Measurements from ENCODE around the gene HGFAC.

Gene HGFAC

GRCh38 chr4:3492741-3493719, 51.3 kb downstream of the HGFAC start:
- DNase-seq = no peak

GRCh38 chr4:3493720-3494461, 52.1 kb downstream of the HGFAC start:
- DNase-seq = no peak

DNA sequence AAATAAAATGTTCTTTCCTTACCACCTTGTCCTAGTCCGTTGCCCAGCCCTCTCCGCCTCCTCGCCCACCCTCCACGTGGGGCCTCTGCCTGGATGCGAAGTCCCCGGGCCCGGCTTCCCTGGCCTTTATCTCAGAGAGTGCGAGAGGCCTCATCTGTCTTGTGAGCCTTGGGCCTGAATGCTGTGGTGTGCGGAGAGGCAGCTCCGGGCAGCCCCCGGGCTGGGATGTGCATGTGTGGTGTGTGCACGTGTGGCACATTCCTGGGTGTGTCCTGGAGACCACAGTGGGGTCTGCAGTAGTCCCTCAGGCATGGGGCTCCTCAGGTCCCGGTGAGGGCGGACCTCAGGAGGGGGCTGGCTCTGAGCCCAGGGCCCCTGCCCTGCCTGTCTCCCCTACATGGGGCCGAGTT, 52.7 kb downstream of the HGFAC start:
- no peak for DNase-seq

- DNase-seq = no peak
Observed at GRCh38 chr4:3495204-3495975, 53.6 kb downstream of the HGFAC start.

- no peak for DNase-seq
Observed at GRCh38 chr4:3496021-3496420, 54.3 kb downstream of the HGFAC start.

DNA sequence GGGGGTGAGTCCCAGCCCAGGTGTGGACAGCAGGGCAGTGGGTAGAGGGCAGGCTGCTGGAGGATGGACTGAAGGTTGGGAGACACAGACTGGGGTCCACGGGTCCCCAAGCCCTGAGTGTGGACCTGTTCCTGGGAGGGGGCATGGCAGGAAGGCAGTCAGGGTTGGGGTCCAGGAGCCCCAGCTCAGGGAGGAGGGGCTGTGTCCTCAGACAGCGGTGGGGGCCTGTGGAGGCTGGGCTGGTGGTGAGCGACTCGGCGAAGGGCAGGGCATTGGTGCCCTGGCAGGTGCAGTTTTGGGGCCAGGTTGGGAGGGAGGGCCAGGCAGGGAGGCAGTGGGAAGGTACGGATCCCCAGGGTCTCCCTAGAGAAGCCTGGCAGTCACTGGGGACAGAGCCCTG, 55.3 kb downstream of the HGFAC start:
- no peak for DNase-seq

- no peak for DNase-seq
Observed at GRCh38 chr4:3497523-3498389, 56.0 kb downstream of the HGFAC start.

DNA sequence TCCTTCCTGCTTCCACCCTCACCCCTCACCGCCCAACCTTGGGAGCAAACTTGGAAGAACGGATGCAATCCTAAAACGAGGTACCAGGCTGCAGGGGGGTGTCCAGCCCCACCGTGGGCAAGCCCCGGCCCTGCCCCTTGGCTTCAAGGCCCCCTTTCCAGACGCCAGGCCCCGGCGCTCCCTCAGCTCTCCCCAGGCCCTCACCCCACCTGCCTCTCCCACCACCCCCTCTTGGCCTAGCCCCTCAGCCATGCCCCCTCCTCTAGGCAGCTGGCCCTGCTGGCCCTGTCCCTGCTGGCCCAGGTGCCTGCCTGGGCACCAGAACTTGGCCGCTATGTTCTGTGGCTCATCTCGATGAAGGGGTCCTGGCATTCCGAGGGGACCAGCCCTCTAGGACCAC, 56.6 kb downstream of the HGFAC start:
- no peak for DNase-seq
